ENCODE measurements around the gene RAB7B.
A peak's percentile ranks its signal among the peaks of the same experiment; 100 is the strongest.

The RAB7B gene

GRCh38 chr1:205965036-205965884, 37.9 kb downstream of the RAB7B start:
- H3K9me3 ChIP-seq (ENCODE audit: control insufficient read depth, insufficient read depth, low read length) = no peaks in the 10 kb centered on the region
- H3F3A ChIP-seq (ENCODE audit: control insufficient read depth, insufficient read depth) = no peaks in the 10 kb centered on the region
- no peak overlapping the region for H3K4me3 ChIP-seq (ENCODE audit: low read length)
- H3K27me3 ChIP-seq (ENCODE audit: control insufficient read depth, low read length) = peaks cover 10% of the 10 kb centered on the region
- H3K4me1 ChIP-seq (ENCODE audit: control insufficient read depth, low read length) = peaks cover 6% of the 10 kb centered on the region
- peak overlapping the region; percentile 27; the same call in 1 of the 2 replicates for H3K4me2 ChIP-seq (ENCODE audit: low read length)
- no peak for TF ChIP-seq CTCF (IDR thresholded peaks at IDR 0.05; ENCODE audit: low read depth, low read length, poor library complexity, severe bottlenecking)
- TF ChIP-seq EZH2phosphoT487 (IDR thresholded peaks at IDR 0.05; ENCODE audit: borderline replicate concordance, low read length) = no peak
- no peaks in the 10 kb centered on the region for H3K36me3 ChIP-seq (ENCODE audit: control insufficient read depth, low read length)
- H3K9me2 ChIP-seq (replicated peaks; ENCODE audit: control insufficient read depth, low read length) = no peaks in the 10 kb centered on the region
- no peaks in the 10 kb centered on the region for H3K79me2 ChIP-seq (ENCODE audit: control insufficient read depth, low read length)
- no peak overlapping the region for H3K27ac ChIP-seq (ENCODE audit: low read depth, low read length)
- H4K20me1 ChIP-seq (ENCODE audit: control insufficient read depth, insufficient read depth, low read depth, low read length) = no peaks in the 10 kb centered on the region

- no peaks in the 10 kb centered on the region for H3K9me2 ChIP-seq (replicated peaks; ENCODE audit: control insufficient read depth, low read length)
- H3K27ac ChIP-seq (ENCODE audit: low read depth, low read length) = no peak overlapping the region
- H3K4me3 ChIP-seq (ENCODE audit: low read length) = no peak overlapping the region
- peaks cover 6% of the 10 kb centered on the region for H3K4me1 ChIP-seq (ENCODE audit: control insufficient read depth, low read length)
- peaks cover 12% of the 10 kb centered on the region for H3K27me3 ChIP-seq (ENCODE audit: control insufficient read depth, low read length)
- no peaks in the 10 kb centered on the region for H3K9me3 ChIP-seq (ENCODE audit: control insufficient read depth, insufficient read depth, low read length)
- no peak for TF ChIP-seq CTCF (IDR thresholded peaks at IDR 0.05; ENCODE audit: low read depth, low read length, poor library complexity, severe bottlenecking)
- TF ChIP-seq EZH2phosphoT487 (IDR thresholded peaks at IDR 0.05; ENCODE audit: borderline replicate concordance, low read length) = no peak
- no peak overlapping the region for H3K4me2 ChIP-seq (ENCODE audit: low read length)
- H3K36me3 ChIP-seq (ENCODE audit: control insufficient read depth, low read length) = no peaks in the 10 kb centered on the region
- H4K20me1 ChIP-seq (ENCODE audit: control insufficient read depth, insufficient read depth, low read depth, low read length) = no peaks in the 10 kb centered on the region
- H3F3A ChIP-seq (ENCODE audit: control insufficient read depth, insufficient read depth) = no peaks in the 10 kb centered on the region
- H3K79me2 ChIP-seq (ENCODE audit: control insufficient read depth, low read length) = no peaks in the 10 kb centered on the region
These were observed 39.6 kb downstream of the RAB7B start for GRCh38 chr1:205963352-205964155.

- peaks cover 6% of the 10 kb centered on the region for H3K4me1 ChIP-seq (ENCODE audit: control insufficient read depth, low read length)
- H3K27ac ChIP-seq (ENCODE audit: low read depth, low read length) = no peak overlapping the region
- H3K9me2 ChIP-seq (replicated peaks; ENCODE audit: control insufficient read depth, low read length) = no peaks in the 10 kb centered on the region
- no peak overlapping the region for H3K4me2 ChIP-seq (ENCODE audit: low read length)
- H3K36me3 ChIP-seq (ENCODE audit: control insufficient read depth, low read length) = no peaks in the 10 kb centered on the region
- H3K9me3 ChIP-seq (ENCODE audit: control insufficient read depth, insufficient read depth, low read length) = no peaks in the 10 kb centered on the region
- H3K27me3 ChIP-seq (ENCODE audit: control insufficient read depth, low read length) = peaks cover 12% of the 10 kb centered on the region
- no peaks in the 10 kb centered on the region for H3F3A ChIP-seq (ENCODE audit: control insufficient read depth, insufficient read depth)
- H3K4me3 ChIP-seq (ENCODE audit: low read length) = no peak overlapping the region
- no peaks in the 10 kb centered on the region for H3K79me2 ChIP-seq (ENCODE audit: control insufficient read depth, low read length)
- no peak for TF ChIP-seq CTCF (IDR thresholded peaks at IDR 0.05; ENCODE audit: low read depth, low read length, poor library complexity, severe bottlenecking)
- no peak for TF ChIP-seq EZH2phosphoT487 (IDR thresholded peaks at IDR 0.05; ENCODE audit: borderline replicate concordance, low read length)
- no peaks in the 10 kb centered on the region for H4K20me1 ChIP-seq (ENCODE audit: control insufficient read depth, insufficient read depth, low read depth, low read length)
These were observed 40.4 kb downstream of the RAB7B start for GRCh38 chr1:205962821-205963221.
